HCT116 (cell line): ENCODE data around the gene ATP6V0A1. TPM values are rescaled to one million over a fixed set of nuclear protein-coding genes. Genes with fewer than 3 reads are reported as not detected.

ENCODE experiments used
- ATAC-seq: fragments of 200-7000 bp; cut with Tn5 transposase; 2 replicates; pipeline ENCODE4 v1.9.1; 2020; ENCODE audit warnings: mild to moderate bottlenecking, moderate library complexity
- BruUV-seq: library from RNA; stranded (reverse); fragments of 400-500 nt; replicated peaks from 2 replicates; lab custom pipeline; 2021; lab: Mats Ljungman, UMichigan
- CTCF ChIA-PET: fragments of 300-600 bp; sonication (Branson Sonifier 250); formaldehyde crosslinking; loops from one replicate; lab custom pipeline; 2021; ENCODE audit warnings: antibody characterized with exemption; lab: Charles Lee
- POLR2A ChIA-PET: fragments of 300-600, 350-600 bp; sonication (Branson Sonifier 250); formaldehyde crosslinking; loops from one replicate; lab custom pipeline; 2021; ENCODE audit warnings: antibody characterized with exemption; lab: Charles Lee
- RAD21 ChIA-PET, 2 experiments: fragments of 300-600 bp; sonication (Branson Sonifier 250); formaldehyde crosslinking; loops; one replicate each; lab custom pipeline; 2023; ENCODE audit warnings: low total read pairs in 2 of 2; ENCODE audit not compliant: uncharacterized antibody in 2 of 2, unreplicated experiment in 2 of 2, low non-redundant PET in 1 of 2; lab: Charles Lee
- DNase-seq: peaks from one replicate; pipeline ENCODE4 v3.0.0-alpha.2; 2010; ENCODE audit warnings: low read depth, low spot score
- H2AFZ ChIP-seq: fragments of 200-600 bp; shearing (Covaris generic), sonication (generic); 2 replicates; pipeline ENCODE4 v1.6.1; 2017; ENCODE audit warnings: low read depth, mixed run types, mixed read lengths, antibody characterized with exemption, low read length; ENCODE audit not compliant: poor library complexity, severe bottlenecking
- H3K27ac ChIP-seq: 2 replicates; pipeline ENCODE4 v1.5.1; 2012; ENCODE audit warnings: low read depth, low read length
- H3K27me3 ChIP-seq: fragments of 200-600 bp; sonication (generic); 2 replicates; pipeline ENCODE4 v1.6.1; 2016; ENCODE audit warnings: mixed run types, low read length, mixed read lengths; ENCODE audit not compliant: insufficient read depth
- H3K36me3 ChIP-seq, 2 experiments: fragments of 200-500 bp in 1 of 2; fragments of 200-600 bp in 1 of 2; sonication (Bioruptor generic) in 1 of 2; sonication (generic) in 1 of 2; 2 replicates each; pipeline versions ENCODE4 v1.5.1 to v1.6.1; 2014 to 2016; ENCODE audit warnings: low read length in 2 of 2, inconsistent platforms in 1 of 2, mixed read lengths in 1 of 2, mixed run types in 1 of 2; ENCODE audit not compliant: insufficient read depth in 2 of 2, control insufficient read depth in 1 of 2
- H3K4me1 ChIP-seq, 2 experiments: fragments of 200-600 bp in 1 of 2; sonication (generic) in 1 of 2; 2 replicates each; pipeline versions ENCODE4 v1.5.1 to v1.6.1; 2012 to 2017; ENCODE audit warnings: low read length in 2 of 2, inconsistent platforms in 1 of 2, mild to moderate bottlenecking in 1 of 2, mixed read lengths in 1 of 2, mixed run types in 1 of 2, moderate library complexity in 1 of 2; ENCODE audit not compliant: insufficient read depth in 2 of 2, control insufficient read depth in 1 of 2
- H3K4me2 ChIP-seq: fragments of 200-600 bp; sonication (generic); 2 replicates; pipeline ENCODE4 v1.6.1; 2017; ENCODE audit warnings: mixed run types, low read length, mixed read lengths
- H3K4me3 ChIP-seq, 2 experiments: fragments of 200-600 bp in 1 of 2; sonication (generic) in 1 of 2; replicated peaks in 1 of 2; 2 replicates each; pipeline ENCODE4 v1.5.1; 2011 to 2016; ENCODE audit warnings: low read length in 2 of 2, control low read depth in 1 of 2, low read depth in 1 of 2, mild to moderate bottlenecking in 1 of 2, mixed read lengths in 1 of 2, mixed run types in 1 of 2
- H3K79me2 ChIP-seq: fragments of 200-600 bp; sonication (generic); 2 replicates; pipeline ENCODE4 v1.6.1; 2017; ENCODE audit warnings: mild to moderate bottlenecking, mixed run types, low read length, moderate library complexity, mixed read lengths; ENCODE audit not compliant: insufficient read depth
- H3K9ac ChIP-seq: fragments of 200-600 bp; sonication (generic); 2 replicates; pipeline ENCODE4 v1.6.1; 2016; ENCODE audit warnings: low read length, mixed read lengths
- H3K9me2 ChIP-seq: fragments of 200-600 bp; sonication (generic), shearing (Covaris generic); 2 replicates; pipeline ENCODE4 v1.6.1; 2017; ENCODE audit warnings: mixed run types, mild to moderate bottlenecking, moderate library complexity; ENCODE audit not compliant: insufficient read depth
- H3K9me3 ChIP-seq, 2 experiments: fragments of 200-500 bp in 1 of 2; fragments of 200-600 bp in 1 of 2; sonication (Bioruptor generic) in 1 of 2; sonication (generic) in 1 of 2; 2 replicates each; pipeline ENCODE4 v1.6.1; 2014 to 2017; ENCODE audit warnings: low read length in 2 of 2, mixed read lengths in 2 of 2, inconsistent platforms in 1 of 2, low read depth in 1 of 2, mild to moderate bottlenecking in 1 of 2, mixed run types in 1 of 2, moderate library complexity in 1 of 2; ENCODE audit not compliant: control insufficient read depth in 1 of 2, insufficient read depth in 1 of 2
- H4K20me1 ChIP-seq: fragments of 200-600 bp; sonication (generic), shearing (Covaris generic); 2 replicates; pipeline ENCODE4 v1.6.1; 2017; ENCODE audit warnings: mixed run types, mild to moderate bottlenecking, moderate library complexity; ENCODE audit not compliant: insufficient read depth
- CBX3 ChIP-seq: IDR thresholded peaks from 2 replicates; pipeline ENCODE4 v1.6.1; 2012; ENCODE audit warnings: low read depth
- CEBPB ChIP-seq: IDR thresholded peaks from 2 replicates; pipeline ENCODE4 v1.6.1; 2012; ENCODE audit warnings: low read depth
- EGR1 ChIP-seq: IDR thresholded peaks from 2 replicates; pipeline ENCODE4 v1.6.1; 2012; ENCODE audit warnings: low read depth
- ELF1 ChIP-seq: IDR thresholded peaks from 2 replicates; pipeline ENCODE4 v1.6.1; 2012; ENCODE audit warnings: low read depth, borderline replicate concordance
- EZH2 ChIP-seq: fragments of 200-600 bp; sonication (generic); IDR thresholded peaks from 2 replicates; pipeline ENCODE4 v1.6.1; 2017; ENCODE audit warnings: antibody characterized with exemption, mixed run types
- EZH2phosphoT487 ChIP-seq: fragments of 200-600 bp; IDR thresholded peaks from 2 replicates; pipeline ENCODE4 v1.6.1; 2018; ENCODE audit warnings: antibody characterized with exemption, borderline replicate concordance
- FOSL1 ChIP-seq: IDR thresholded peaks from 2 replicates; pipeline ENCODE4 v1.6.1; 2012; ENCODE audit warnings: low read depth
- JUND ChIP-seq: IDR thresholded peaks from 2 replicates; pipeline ENCODE4 v1.6.1; 2012
- POLR2AphosphoS5 ChIP-seq: IDR thresholded peaks from 2 replicates; pipeline ENCODE4 v1.6.1; 2011; ENCODE audit warnings: mild to moderate bottlenecking, low read depth, low read length, moderate library complexity
- RAD21 ChIP-seq: IDR thresholded peaks from 2 replicates; pipeline ENCODE4 v1.6.1; 2012; ENCODE audit warnings: low read depth, mild to moderate bottlenecking
- SIN3A ChIP-seq: IDR thresholded peaks from 2 replicates; pipeline ENCODE4 v1.6.1; 2012; ENCODE audit warnings: low read depth
- SRF ChIP-seq: IDR thresholded peaks from 2 replicates; pipeline ENCODE4 v1.6.1; 2012; ENCODE audit warnings: low read depth
- TCF7L2 ChIP-seq: IDR thresholded peaks from 2 replicates; pipeline ENCODE4 v1.7.0; 2011; ENCODE audit warnings: borderline replicate concordance, inconsistent platforms; ENCODE audit not compliant: insufficient read depth, insufficient read length; ENCODE audit errors: extremely low read depth
- ZFX ChIP-seq: fragments of 450-650 bp; IDR thresholded peaks from 2 replicates; pipeline ENCODE4 v1.6.1; 2017
- intact Hi-C: fragments of 100-400 bp; cut with micrococcal nuclease; formaldehyde crosslinking; loops from 2 replicates; pipeline ENCODE4 v1.10.0; 2022
- total RNA-seq: library from RNA; stranded (reverse); gene quantifications from one replicate; pipeline ENCODE4 v1.2.1, GENCODE V29; 2021; ENCODE audit not compliant: unreplicated experiment
- TF ChIP-seq, protein P1 (sequence below): IDR thresholded peaks from 2 replicates; pipeline ENCODE4 v1.6.1; 2012; ENCODE audit warnings: low read depth
- TF ChIP-seq, protein P2 (sequence below): IDR thresholded peaks from 2 replicates; pipeline ENCODE4 v1.6.1; 2011; ENCODE audit warnings: mild to moderate bottlenecking, low read length, moderate library complexity; ENCODE audit not compliant: insufficient replicate concordance; ENCODE audit errors: extremely low read depth
- TF ChIP-seq, protein P3 (sequence below), 3 experiments: fragments of 200-600 bp in 1 of 3; sonication (generic) in 1 of 3; IDR thresholded peaks in 2 of 3; conservative IDR thresholded peaks in 1 of 3; 2 replicates each; pipeline ENCODE4 v1.5.1; 2012 to 2017; ENCODE audit warnings: low read depth in 2 of 3, low read length in 2 of 3, antibody characterized with exemption in 1 of 3, borderline replicate concordance in 1 of 3, control low read depth in 1 of 3, mild to moderate bottlenecking in 1 of 3, mixed read lengths in 1 of 3, mixed run types in 1 of 3, moderate library complexity in 1 of 3; ENCODE audit not compliant: insufficient read depth in 1 of 3

ATP6V0A1 gene
- total RNA-seq, 1 experiment from 2014 or later, result 65.2 TPM

DNA sequence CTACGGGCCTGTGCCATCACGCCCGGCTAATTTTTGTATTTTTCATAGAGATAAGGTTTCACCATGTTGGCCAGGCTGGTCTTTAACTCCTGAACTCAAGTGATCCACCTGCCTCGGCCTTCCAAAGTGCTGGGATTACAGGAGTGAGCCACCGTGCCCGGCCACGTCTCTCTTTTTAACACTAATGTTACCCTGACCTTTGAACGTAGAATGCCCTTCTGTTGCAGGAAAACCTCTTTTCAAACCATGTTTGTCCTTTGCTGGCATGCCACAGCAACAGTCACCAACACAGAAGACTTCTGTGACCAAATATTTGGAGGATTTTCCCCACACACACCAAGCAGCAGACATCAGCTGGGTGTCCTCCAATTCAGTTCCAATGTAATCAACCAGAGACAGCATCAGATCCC, 86.2 kb downstream of the ATP6V0A1 start:
- Histone ChIP-seq H3K4me3 (no peak overlapping the region), H4K20me1 (no peaks in the 10 kb centered on the region), H3K79me2 (no peaks in the 10 kb centered on the region), H3K4me2 (no peak overlapping the region), H3K36me3 (no peaks in the 10 kb centered on the region), H3K9me2 (no peaks in the 10 kb centered on the region), H3K4me1 (peaks cover 9 to 26% of the 10 kb centered on the region in 2 experiments), H3K9me3 (no peaks in the 10 kb centered on the region), H3K27me3 (no peaks in the 10 kb centered on the region), H2AFZ (no peak overlapping the region), H3K27ac (no peak overlapping the region), H3K9ac (no peak overlapping the region)
- no TSS peak for BruUV-seq
- ChIA-PET CTCF (no interaction called here), POLR2A (no interaction called here), RAD21 (no interaction called here)
- DNase-seq (no peak), ATAC-seq (no peak)
- TF ChIP-seq, protein P1, sequence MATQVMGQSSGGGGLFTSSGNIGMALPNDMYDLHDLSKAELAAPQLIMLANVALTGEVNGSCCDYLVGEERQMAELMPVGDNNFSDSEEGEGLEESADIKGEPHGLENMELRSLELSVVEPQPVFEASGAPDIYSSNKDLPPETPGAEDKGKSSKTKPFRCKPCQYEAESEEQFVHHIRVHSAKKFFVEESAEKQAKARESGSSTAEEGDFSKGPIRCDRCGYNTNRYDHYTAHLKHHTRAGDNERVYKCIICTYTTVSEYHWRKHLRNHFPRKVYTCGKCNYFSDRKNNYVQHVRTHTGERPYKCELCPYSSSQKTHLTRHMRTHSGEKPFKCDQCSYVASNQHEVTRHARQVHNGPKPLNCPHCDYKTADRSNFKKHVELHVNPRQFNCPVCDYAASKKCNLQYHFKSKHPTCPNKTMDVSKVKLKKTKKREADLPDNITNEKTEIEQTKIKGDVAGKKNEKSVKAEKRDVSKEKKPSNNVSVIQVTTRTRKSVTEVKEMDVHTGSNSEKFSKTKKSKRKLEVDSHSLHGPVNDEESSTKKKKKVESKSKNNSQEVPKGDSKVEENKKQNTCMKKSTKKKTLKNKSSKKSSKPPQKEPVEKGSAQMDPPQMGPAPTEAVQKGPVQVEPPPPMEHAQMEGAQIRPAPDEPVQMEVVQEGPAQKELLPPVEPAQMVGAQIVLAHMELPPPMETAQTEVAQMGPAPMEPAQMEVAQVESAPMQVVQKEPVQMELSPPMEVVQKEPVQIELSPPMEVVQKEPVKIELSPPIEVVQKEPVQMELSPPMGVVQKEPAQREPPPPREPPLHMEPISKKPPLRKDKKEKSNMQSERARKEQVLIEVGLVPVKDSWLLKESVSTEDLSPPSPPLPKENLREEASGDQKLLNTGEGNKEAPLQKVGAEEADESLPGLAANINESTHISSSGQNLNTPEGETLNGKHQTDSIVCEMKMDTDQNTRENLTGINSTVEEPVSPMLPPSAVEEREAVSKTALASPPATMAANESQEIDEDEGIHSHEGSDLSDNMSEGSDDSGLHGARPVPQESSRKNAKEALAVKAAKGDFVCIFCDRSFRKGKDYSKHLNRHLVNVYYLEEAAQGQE, result no peak
- no peak for TF ChIP-seq SRF
- TF ChIP-seq EZH2phosphoT487, result no peak
- no peak for TF ChIP-seq RAD21
- TF ChIP-seq SIN3A, result no peak
- TF ChIP-seq EZH2, result no peak
- TF ChIP-seq ZFX, result no peak
- TF ChIP-seq EGR1, result no peak
- no peak for TF ChIP-seq CBX3
- TF ChIP-seq TCF7L2, result no peak
- TF ChIP-seq, protein P2, sequence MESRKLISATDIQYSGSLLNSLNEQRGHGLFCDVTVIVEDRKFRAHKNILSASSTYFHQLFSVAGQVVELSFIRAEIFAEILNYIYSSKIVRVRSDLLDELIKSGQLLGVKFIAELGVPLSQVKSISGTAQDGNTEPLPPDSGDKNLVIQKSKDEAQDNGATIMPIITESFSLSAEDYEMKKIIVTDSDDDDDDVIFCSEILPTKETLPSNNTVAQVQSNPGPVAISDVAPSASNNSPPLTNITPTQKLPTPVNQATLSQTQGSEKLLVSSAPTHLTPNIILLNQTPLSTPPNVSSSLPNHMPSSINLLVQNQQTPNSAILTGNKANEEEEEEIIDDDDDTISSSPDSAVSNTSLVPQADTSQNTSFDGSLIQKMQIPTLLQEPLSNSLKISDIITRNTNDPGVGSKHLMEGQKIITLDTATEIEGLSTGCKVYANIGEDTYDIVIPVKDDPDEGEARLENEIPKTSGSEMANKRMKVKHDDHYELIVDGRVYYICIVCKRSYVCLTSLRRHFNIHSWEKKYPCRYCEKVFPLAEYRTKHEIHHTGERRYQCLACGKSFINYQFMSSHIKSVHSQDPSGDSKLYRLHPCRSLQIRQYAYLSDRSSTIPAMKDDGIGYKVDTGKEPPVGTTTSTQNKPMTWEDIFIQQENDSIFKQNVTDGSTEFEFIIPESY, result no peak
- TF ChIP-seq CEBPB, result no peak
- no peak for TF ChIP-seq JUND
- TF ChIP-seq ELF1, result no peak
- TF ChIP-seq FOSL1, result no peak
- no peak for TF ChIP-seq POLR2AphosphoS5
- TF ChIP-seq, protein P3, sequence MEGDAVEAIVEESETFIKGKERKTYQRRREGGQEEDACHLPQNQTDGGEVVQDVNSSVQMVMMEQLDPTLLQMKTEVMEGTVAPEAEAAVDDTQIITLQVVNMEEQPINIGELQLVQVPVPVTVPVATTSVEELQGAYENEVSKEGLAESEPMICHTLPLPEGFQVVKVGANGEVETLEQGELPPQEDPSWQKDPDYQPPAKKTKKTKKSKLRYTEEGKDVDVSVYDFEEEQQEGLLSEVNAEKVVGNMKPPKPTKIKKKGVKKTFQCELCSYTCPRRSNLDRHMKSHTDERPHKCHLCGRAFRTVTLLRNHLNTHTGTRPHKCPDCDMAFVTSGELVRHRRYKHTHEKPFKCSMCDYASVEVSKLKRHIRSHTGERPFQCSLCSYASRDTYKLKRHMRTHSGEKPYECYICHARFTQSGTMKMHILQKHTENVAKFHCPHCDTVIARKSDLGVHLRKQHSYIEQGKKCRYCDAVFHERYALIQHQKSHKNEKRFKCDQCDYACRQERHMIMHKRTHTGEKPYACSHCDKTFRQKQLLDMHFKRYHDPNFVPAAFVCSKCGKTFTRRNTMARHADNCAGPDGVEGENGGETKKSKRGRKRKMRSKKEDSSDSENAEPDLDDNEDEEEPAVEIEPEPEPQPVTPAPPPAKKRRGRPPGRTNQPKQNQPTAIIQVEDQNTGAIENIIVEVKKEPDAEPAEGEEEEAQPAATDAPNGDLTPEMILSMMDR (IDR thresholded peaks at IDR 0.05 in 2 of 3, conservative IDR thresholded peaks at IDR 0.05 in 1 of 3; ENCODE audit: borderline replicate concordance in 1 of 3, insufficient read depth in 1 of 3, low read depth in 2 of 3, low read length in 2 of 3), result no peak
- intact Hi-C loops, result no loop called here
